Ishikawa (cell line): Measurements from ENCODE around the gene NAPB.

ENCODE experiments used
- CEBPB ChIP-seq: IDR thresholded peaks from 2 replicates; pipeline ENCODE4 v1.6.1; 2012
- CREB1 ChIP-seq: IDR thresholded peaks from 2 replicates; pipeline ENCODE4 v1.6.1; 2012; ENCODE audit warnings: low read depth
- EGR1 ChIP-seq: IDR thresholded peaks from 2 replicates; pipeline ENCODE4 v1.6.1; 2012
- EP300 ChIP-seq: IDR thresholded peaks from 2 replicates; pipeline ENCODE4 v1.6.1; 2012; ENCODE audit warnings: borderline replicate concordance
- FOXM1 ChIP-seq: IDR thresholded peaks from 2 replicates; pipeline ENCODE4 v1.6.1; 2012; ENCODE audit warnings: low read depth, borderline replicate concordance
- NFIC ChIP-seq: IDR thresholded peaks from 2 replicates; pipeline ENCODE4 v1.6.1; 2012
- RAD21 ChIP-seq: IDR thresholded peaks from 2 replicates; pipeline ENCODE4 v1.6.1; 2012; ENCODE audit warnings: low read depth
- TAF1 ChIP-seq: IDR thresholded peaks from 2 replicates; pipeline ENCODE4 v1.6.1; 2012; ENCODE audit warnings: low read depth, mild to moderate bottlenecking
- TCF12 ChIP-seq: IDR thresholded peaks from 2 replicates; pipeline ENCODE4 v1.6.1; 2012; ENCODE audit warnings: low read depth
- TEAD4 ChIP-seq: IDR thresholded peaks from 2 replicates; pipeline ENCODE4 v1.6.1; 2012
- YY1 ChIP-seq: IDR thresholded peaks from 2 replicates; pipeline ENCODE4 v1.6.1; 2012; ENCODE audit warnings: low read depth
- ZBTB7A ChIP-seq: IDR thresholded peaks from 2 replicates; pipeline ENCODE4 v1.6.1; 2012; ENCODE audit warnings: low read depth
- TF ChIP-seq, protein P1 (sequence below): IDR thresholded peaks from 2 replicates; pipeline ENCODE4 v1.6.1; 2012
- TF ChIP-seq, protein P2 (sequence below): IDR thresholded peaks from 2 replicates; pipeline ENCODE4 v1.6.1; 2012
- TF ChIP-seq, protein P3 (sequence below): IDR thresholded peaks from 2 replicates; pipeline ENCODE4 v1.6.1; 2012; ENCODE audit warnings: low read depth, mild to moderate bottlenecking

The NAPB gene

DNA sequence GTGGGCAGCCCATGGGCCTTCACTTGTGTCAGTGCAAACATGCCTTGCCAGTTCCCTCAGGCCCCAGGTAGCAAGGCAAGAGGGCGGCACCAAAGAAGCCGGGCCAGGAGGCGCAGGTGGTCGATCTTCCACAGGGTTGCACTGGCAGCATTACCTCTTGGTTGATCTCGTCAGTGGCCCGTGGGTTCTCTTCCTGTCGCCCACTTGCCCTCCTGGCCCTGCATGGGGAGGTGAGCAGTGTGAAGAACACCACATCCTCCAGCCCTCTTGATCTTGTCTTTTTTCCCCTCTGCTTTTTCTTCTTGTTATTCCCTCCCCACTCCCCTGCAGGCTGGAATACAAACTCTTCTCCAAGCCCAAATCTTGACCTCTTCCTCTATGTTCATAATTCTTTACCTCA, 34.4 kb upstream of the NAPB start:
- no peak for TF ChIP-seq EGR1
- no peak for TF ChIP-seq CEBPB
- TF ChIP-seq RAD21, result no peak
- TF ChIP-seq, protein P1, sequence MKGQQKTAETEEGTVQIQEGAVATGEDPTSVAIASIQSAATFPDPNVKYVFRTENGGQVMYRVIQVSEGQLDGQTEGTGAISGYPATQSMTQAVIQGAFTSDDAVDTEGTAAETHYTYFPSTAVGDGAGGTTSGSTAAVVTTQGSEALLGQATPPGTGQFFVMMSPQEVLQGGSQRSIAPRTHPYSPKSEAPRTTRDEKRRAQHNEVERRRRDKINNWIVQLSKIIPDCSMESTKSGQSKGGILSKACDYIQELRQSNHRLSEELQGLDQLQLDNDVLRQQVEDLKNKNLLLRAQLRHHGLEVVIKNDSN, result no peak
- TF ChIP-seq TEAD4, result no peak
- no peak for TF ChIP-seq TAF1
- no peak for TF ChIP-seq CREB1
- TF ChIP-seq TCF12, result no peak
- TF ChIP-seq, protein P2, sequence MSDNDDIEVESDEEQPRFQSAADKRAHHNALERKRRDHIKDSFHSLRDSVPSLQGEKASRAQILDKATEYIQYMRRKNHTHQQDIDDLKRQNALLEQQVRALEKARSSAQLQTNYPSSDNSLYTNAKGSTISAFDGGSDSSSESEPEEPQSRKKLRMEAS, result no peak
- no peak for TF ChIP-seq FOXM1
- TF ChIP-seq NFIC, result no peak
- TF ChIP-seq EP300, result no peak
- no peak for TF ChIP-seq ZBTB7A
- TF ChIP-seq, protein P3, sequence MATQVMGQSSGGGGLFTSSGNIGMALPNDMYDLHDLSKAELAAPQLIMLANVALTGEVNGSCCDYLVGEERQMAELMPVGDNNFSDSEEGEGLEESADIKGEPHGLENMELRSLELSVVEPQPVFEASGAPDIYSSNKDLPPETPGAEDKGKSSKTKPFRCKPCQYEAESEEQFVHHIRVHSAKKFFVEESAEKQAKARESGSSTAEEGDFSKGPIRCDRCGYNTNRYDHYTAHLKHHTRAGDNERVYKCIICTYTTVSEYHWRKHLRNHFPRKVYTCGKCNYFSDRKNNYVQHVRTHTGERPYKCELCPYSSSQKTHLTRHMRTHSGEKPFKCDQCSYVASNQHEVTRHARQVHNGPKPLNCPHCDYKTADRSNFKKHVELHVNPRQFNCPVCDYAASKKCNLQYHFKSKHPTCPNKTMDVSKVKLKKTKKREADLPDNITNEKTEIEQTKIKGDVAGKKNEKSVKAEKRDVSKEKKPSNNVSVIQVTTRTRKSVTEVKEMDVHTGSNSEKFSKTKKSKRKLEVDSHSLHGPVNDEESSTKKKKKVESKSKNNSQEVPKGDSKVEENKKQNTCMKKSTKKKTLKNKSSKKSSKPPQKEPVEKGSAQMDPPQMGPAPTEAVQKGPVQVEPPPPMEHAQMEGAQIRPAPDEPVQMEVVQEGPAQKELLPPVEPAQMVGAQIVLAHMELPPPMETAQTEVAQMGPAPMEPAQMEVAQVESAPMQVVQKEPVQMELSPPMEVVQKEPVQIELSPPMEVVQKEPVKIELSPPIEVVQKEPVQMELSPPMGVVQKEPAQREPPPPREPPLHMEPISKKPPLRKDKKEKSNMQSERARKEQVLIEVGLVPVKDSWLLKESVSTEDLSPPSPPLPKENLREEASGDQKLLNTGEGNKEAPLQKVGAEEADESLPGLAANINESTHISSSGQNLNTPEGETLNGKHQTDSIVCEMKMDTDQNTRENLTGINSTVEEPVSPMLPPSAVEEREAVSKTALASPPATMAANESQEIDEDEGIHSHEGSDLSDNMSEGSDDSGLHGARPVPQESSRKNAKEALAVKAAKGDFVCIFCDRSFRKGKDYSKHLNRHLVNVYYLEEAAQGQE, result no peak
- no peak for TF ChIP-seq YY1

DNA sequence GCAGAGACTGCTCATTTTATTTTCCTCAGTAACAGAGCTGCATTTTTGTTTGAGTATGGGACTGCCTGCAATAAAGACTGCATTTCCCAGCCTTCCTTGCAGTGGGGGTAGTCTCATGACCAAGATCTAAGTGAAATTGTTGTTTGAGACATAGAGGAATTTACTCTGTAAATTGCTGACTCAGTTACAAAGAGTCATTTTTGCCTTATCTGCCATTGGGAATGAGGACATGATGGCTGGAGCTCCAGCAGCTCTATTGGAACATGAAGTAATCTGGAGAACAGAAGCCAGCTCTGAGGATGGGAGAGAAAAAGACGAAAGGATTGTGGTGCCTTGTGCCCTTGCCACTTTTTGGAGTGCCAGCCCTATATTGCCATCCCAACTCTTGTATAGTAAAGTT, 33.5 kb upstream of the NAPB start:
- TF ChIP-seq FOXM1 (no peak), NFIC (no peak), EP300 (no peak), ZBTB7A (no peak), CEBPB (no peak), TCF12 (no peak), TAF1 (no peak), YY1 (no peak), CREB1 (no peak)
- TF ChIP-seq, protein P3, result no peak
- TF ChIP-seq, protein P1, result no peak

DNA sequence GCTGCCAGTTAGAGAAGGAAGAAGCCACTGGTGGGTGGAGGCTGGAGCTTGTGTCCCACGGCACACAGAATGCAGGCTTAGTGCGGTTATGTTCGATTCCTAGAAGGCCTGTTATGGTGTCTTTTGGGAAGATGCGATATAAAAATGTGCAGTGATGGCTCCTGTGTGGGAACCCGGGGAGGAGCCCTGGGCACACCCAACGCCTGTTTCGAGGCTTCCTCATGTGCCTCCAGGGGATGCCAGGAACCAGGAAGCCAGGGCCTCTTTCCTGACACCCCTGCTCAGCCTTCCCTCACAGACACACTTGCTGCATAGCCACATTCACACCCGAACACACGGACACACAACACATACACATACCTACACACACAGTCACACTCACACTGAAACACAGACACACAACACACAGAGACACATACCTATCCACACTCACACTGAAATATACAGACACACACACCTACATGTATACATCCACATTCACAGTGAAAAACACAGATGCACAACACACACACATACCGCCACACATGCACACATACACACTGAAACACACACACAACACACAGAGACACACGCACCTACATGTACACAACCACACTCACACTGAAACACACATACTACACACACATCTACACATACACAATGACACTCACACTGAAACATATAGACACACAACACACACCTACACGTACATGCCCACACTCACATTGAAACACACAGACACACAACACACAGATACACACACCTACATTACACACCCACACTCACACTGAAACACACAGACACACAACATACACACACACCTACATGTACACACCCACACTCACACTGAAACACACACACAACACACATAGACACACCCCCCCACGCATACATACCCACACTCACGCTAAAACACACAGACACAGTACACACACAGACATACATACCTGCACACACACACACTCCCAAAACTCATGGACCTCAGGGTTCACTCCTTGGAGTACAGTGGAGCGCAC, 32.6 kb upstream of the NAPB start:
- TF ChIP-seq FOXM1 (no peak), CEBPB (no peak), CREB1 (no peak), TCF12 (no peak), YY1 (no peak), TEAD4 (no peak), RAD21 (no peak), TAF1 (no peak), EP300 (no peak)
- TF ChIP-seq, protein P1, result no peak
- TF ChIP-seq, protein P3, result no peak
